SK-N-MC (cell line): Measurements from ENCODE around the gene TADA3.

Source experiments
- EZH2 ChIP-seq: fragments of 200-600 bp; sonication (generic); IDR thresholded peaks from one replicate; pipeline ENCODE4 v1.6.1; 2017; ENCODE audit warnings: antibody characterized with exemption
- FOXP2 ChIP-seq: optimal IDR thresholded peaks from 2 replicates; pipeline ENCODE3; 2011; ENCODE audit warnings: mild to moderate bottlenecking, moderate library complexity; ENCODE audit not compliant: insufficient read depth; ENCODE audit errors: extremely low read length, control extremely low read depth
- POLR2AphosphoS5 ChIP-seq: IDR thresholded peaks from 2 replicates; pipeline ENCODE4 v1.6.1; 2012; ENCODE audit warnings: mild to moderate bottlenecking, low read depth, low read length, borderline replicate concordance

- no peak for TF ChIP-seq EZH2
- no peak for TF ChIP-seq FOXP2
- no peak for TF ChIP-seq POLR2AphosphoS5
These were observed 6.0 kb downstream of the TADA3 start for GRCh38 chr3:9786209-9786739.
